A549 (cell line): ENCODE data around the gene JAZF1.

ENCODE experiments used
- CHD4 ChIP-seq: fragments of 200-600 bp; sonication (generic); IDR thresholded peaks from 2 replicates; pipeline ENCODE4 v1.6.1; 2016; ENCODE audit warnings: antibody characterized with exemption, mild to moderate bottlenecking, borderline replicate concordance
- EHMT2 ChIP-seq: fragments of 200-600 bp; sonication (generic); IDR thresholded peaks from 2 replicates; pipeline ENCODE4 v1.6.1; 2016; ENCODE audit warnings: antibody characterized with exemption, low read depth, mild to moderate bottlenecking, moderate library complexity
- HOXB5 ChIP-seq: fragments of 250-450 bp; sonication (Bioruptor Pico); IDR thresholded peaks from 2 replicates; pipeline ENCODE4 v1.5.0; 2020; ENCODE audit warnings: mild to moderate bottlenecking, moderate library complexity
- JUNB ChIP-seq: fragments of >200 bp; sonication (Bioruptor Twin); formaldehyde crosslinking; IDR thresholded peaks from 2 replicates; pipeline ENCODE4 v1.6.1; 2016
- KDM5A ChIP-seq: fragments of 200-600 bp; sonication (generic); IDR thresholded peaks from 2 replicates; pipeline ENCODE4 v1.6.1; 2016; ENCODE audit warnings: antibody characterized with exemption, mild to moderate bottlenecking
- MAZ ChIP-seq: fragments of 150-350 bp; IDR thresholded peaks from 2 replicates; pipeline ENCODE4 v1.6.1; 2014; ENCODE audit warnings: antibody characterized with exemption, low read depth, low read length, borderline replicate concordance
- NFE2L2 ChIP-seq: fragments of 150-350 bp; conservative IDR thresholded peaks from 2 replicates; pipeline ENCODE4 v1.6.1; 2014; ENCODE audit warnings: low read length
- NPAS2 ChIP-seq: fragments of 250-450 bp; sonication (Bioruptor Pico); IDR thresholded peaks from 2 replicates; pipeline ENCODE4 v1.8.0; 2022; ENCODE audit warnings: mild to moderate bottlenecking, moderate library complexity, borderline replicate concordance
- POLR2A ChIP-seq: IDR thresholded peaks from 2 replicates; pipeline ENCODE4 v1.6.1; 2012; ENCODE audit warnings: mild to moderate bottlenecking, low read length
- TF ChIP-seq, protein P1 (sequence below): fragments of >200 bp; sonication (Bioruptor Twin); formaldehyde crosslinking; IDR thresholded peaks from 3 replicates; pipeline ENCODE4 v1.6.1; 2016
- TF ChIP-seq, protein P2 (sequence below): fragments of >200 bp; sonication (Bioruptor Twin); formaldehyde crosslinking; IDR thresholded peaks from 3 replicates; pipeline ENCODE4 v1.5.1; 2016

DNA sequence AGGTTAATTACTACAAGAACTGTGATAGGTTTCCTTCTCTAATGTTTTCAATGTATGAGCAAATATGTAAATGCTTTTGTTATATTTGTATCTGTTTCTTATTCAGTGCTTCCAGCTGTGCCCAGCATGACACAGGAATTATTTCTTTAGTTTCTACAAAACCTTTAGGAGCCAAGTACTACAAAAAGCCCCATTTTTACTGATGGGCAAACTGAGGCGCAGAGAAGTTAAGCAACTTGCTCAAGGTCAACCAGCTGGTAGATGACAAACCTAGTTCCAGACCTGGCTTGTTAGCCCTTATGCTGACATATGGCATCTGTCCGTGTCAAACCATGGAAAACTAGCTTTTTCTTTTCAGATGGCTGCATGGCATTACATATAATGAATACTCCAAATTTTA, 134.6 kb downstream of the JAZF1 start:
- TF ChIP-seq HOXB5 (CRISPR knock-in tag) (no peak), NPAS2 (no peak), KDM5A (no peak), NFE2L2 (no peak), CHD4 (no peak), MAZ (no peak), EHMT2 (no peak), POLR2A (no peak), JUNB (no peak)
- TF ChIP-seq, protein P1, sequence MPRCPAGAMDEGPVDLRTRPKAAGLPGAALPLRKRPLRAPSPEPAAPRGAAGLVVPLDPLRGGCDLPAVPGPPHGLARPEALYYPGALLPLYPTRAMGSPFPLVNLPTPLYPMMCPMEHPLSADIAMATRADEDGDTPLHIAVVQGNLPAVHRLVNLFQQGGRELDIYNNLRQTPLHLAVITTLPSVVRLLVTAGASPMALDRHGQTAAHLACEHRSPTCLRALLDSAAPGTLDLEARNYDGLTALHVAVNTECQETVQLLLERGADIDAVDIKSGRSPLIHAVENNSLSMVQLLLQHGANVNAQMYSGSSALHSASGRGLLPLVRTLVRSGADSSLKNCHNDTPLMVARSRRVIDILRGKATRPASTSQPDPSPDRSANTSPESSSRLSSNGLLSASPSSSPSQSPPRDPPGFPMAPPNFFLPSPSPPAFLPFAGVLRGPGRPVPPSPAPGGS, result no peak
- TF ChIP-seq, protein P2, sequence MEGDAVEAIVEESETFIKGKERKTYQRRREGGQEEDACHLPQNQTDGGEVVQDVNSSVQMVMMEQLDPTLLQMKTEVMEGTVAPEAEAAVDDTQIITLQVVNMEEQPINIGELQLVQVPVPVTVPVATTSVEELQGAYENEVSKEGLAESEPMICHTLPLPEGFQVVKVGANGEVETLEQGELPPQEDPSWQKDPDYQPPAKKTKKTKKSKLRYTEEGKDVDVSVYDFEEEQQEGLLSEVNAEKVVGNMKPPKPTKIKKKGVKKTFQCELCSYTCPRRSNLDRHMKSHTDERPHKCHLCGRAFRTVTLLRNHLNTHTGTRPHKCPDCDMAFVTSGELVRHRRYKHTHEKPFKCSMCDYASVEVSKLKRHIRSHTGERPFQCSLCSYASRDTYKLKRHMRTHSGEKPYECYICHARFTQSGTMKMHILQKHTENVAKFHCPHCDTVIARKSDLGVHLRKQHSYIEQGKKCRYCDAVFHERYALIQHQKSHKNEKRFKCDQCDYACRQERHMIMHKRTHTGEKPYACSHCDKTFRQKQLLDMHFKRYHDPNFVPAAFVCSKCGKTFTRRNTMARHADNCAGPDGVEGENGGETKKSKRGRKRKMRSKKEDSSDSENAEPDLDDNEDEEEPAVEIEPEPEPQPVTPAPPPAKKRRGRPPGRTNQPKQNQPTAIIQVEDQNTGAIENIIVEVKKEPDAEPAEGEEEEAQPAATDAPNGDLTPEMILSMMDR, result no peak
